IPS DF 19.7 (cell line): ENCODE measurements around the gene FAM53B.

Source experiments
- DNase-seq: peaks from one replicate; pipeline ENCODE4 v3.0.0-alpha.2; 2013; ENCODE audit warnings: low read depth, low spot score

The FAM53B gene

DNA sequence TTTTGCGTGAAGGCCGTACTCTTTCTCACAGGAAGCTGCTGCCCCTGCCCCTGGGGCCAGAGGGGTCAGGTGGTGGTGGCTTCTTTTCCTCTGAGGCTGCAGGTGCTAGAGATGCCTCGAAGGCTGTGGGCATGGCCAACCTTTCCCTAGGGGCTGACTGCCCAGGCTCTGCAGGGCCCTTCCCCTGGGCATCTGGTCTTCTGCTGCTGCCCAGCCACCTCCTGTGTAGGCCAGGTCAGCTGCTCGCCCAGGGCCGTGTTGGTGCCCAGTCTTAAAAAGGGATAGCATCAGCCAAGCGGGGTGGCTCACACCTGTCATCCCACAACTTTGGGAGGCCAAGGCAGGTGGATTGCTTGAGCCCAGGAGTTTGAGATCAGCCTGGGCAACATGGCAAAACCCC lies 114.3 kb downstream of the FAM53B start:
- DNase-seq = no peak

DNA sequence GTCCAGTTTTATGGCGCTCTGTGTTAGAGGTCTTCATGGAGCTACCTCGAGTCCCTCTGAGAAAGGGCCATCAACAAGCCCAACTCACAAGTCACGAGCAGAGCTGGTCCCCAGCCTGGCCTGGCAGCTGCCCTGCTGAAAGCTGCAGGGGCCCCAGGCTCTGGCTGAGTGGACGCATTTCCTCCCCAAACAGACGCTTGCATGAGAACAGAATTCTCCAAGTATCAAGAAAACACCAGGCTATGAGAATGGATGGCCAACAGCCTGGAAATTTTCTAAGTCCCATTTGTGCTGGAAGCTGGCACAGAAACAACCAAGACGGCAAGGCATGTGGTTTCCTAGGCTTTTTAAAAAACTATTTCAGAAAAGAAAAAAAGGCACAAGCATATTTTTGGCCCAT lies 114.8 kb downstream of the FAM53B start:
- no peak for DNase-seq

DNA sequence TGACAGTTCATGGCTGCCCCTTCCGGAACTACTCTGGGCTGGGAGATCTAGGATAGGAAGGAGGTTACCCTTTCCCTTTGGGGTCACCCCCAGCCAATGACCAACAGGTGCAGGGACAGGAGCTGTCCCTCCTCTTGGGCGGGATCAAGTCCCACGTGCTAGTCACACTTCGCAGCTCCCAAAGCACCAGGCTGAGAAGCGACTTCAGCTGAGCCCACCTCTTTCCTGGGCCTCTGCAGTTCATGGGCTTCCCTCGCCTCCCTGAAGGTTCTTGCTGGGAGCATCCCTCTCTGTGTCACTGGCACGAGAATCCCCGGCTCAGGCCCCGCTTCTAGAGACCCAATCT lies 115.5 kb downstream of the FAM53B start:
- no peak for DNase-seq

DNA sequence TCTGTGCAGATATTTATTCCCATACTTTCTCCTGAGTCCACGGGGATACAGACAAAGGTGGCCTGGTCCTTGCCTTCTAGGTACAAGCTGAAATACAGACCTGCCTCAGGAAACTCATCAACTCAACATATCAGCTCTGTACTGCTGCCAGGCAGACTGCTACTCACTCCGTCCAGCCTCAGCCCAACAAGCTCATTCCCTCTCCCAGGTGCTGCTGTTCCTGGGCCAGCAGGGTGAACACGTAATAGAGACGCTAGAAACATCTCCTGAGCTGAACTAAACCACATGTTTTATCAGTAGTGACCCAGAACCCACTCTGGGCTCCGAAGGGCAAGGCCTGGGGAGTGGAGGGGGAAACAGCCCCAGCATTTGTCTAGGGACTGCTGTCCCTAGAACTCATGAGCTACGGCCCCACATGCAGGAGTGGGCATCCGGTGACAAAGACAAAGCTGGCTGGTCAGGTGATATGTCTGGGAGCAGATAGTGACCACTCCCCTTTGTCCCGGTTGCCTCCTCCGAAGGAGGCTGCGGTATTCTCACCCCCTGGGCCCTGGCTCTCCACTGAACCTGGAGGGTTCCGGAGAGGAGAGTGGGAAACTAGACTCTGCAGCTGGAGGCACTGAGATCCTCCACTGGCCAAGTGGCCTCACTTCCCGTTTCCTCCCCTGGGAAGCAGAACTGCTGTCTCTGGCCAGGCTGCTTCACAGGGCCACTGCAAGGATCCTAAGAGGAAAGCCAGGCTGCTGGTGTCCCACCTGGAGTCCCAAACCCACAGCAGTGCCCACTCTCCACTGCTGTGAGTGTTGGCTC lies 116.1 kb downstream of the FAM53B start:
- no peak for DNase-seq

DNA sequence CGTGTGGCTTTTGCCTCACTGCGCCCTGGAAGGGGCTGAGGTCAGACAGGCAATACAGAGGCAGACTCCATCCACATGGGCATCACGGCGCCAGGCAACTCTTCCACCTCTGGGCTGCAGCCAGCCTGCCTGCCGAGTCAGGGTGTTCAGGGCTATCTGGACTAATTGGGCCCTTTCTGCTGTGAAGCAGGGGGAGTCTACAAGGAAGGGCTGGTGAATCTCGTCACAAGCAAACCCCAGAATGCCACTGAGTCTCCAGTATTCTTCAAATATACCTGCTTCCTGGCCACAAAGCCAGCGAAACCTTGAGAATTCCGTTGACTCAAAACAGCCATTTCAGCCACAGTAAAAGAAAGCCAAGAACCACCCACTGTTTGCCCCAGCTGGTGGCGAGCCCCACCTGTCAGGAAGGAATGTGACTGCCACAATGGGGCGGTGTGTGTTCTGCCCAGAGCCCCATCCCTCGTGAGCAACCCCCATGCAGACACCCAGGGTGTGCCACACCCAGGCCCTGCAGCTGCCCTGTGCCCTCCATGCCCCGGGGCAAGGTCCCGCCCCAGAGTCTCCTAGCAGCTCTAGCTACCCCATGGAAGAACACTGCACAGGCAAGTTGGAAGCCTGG lies 117.3 kb downstream of the FAM53B start:
- no peak for DNase-seq

GRCh38 chr10:124625831-124626238 lies 118.3 kb downstream of the FAM53B start:
- DNase-seq = no peak

DNA sequence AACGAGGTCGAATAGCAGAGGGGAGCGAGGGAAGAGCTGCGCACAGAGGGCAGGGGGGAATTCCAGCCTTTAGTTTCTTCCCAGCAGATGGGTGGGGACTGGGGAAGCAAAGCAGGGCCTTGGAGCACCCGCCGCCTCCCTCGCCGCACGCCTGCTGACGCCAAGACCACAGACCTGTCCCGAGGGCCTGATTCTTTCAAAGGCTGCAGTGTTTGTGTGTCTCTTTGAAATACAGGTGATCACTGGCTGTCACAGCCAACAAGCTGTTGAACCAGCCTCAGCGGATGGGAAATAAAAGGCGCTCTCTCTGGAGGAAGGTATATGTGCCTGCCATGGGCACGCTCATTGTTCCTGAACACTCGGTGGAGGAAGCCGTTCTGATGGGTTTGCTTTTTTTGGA lies 119.3 kb downstream of the FAM53B start:
- no peak for DNase-seq

DNA sequence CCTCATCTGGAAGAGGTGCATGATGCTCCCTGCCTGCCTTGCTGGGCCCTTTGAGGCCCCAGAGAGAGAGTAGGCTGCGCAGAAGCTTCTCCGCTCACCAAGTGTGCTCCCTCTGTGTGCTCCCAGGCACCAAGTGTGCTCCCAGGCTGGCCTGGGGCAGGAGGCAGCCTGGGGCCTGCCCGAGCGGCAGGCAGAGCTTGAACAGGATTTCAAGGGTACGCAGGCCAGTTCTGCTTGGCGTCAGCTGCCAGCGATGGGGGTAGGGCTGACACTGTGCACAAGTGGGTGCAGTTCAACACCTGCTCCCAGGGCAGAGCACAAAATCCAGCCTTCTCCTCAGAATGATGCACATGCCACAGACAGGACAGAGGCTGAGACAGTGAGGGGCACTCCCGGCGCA lies 119.7 kb downstream of the FAM53B start:
- DNase-seq = no peak

DNA sequence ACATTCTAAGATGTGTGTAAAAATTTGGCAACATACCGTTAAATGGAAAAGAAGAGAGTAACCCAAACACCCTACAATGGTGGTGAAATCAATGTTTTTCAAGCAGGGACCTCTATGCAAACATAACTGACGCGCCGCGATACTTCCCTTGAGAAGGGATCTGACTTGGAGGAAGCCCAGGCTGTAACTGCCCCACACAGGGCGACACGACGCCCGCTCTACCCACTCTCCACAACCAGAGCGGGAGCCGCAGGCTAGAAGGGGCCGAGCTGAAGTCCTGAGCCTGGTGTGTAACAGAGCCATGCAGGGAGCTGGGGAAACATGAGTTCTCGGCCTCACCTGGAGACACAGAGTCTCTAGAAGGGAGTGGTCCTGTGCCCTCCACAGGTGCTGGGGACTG lies 120.2 kb downstream of the FAM53B start:
- no peak for DNase-seq

GRCh38 chr10:124622866-124623536 lies 121.2 kb downstream of the FAM53B start:
- DNase-seq = no peak

DNA sequence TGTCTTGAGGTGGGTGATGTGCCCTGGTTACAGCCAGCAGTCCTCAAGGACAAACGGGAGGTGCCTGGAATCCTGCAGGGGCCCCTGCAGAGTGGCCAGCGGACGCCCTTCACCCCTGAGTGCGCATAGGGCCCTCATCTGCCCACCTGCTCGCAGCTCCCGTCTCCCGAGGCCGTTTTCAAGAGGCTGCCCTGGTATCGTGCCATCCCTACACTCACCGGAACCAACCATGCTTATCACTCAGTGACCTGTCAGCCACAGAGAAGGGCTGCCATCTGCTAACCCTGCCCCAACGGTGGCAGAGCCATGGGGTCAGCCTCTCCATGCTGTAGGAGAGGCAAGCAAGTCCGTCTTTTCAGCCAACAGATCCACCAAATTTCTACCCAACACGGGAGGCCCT lies 122.0 kb downstream of the FAM53B start:
- no peak for DNase-seq

GRCh38 chr10:124621637-124622036 lies 122.5 kb downstream of the FAM53B start:
- no peak for DNase-seq

DNA sequence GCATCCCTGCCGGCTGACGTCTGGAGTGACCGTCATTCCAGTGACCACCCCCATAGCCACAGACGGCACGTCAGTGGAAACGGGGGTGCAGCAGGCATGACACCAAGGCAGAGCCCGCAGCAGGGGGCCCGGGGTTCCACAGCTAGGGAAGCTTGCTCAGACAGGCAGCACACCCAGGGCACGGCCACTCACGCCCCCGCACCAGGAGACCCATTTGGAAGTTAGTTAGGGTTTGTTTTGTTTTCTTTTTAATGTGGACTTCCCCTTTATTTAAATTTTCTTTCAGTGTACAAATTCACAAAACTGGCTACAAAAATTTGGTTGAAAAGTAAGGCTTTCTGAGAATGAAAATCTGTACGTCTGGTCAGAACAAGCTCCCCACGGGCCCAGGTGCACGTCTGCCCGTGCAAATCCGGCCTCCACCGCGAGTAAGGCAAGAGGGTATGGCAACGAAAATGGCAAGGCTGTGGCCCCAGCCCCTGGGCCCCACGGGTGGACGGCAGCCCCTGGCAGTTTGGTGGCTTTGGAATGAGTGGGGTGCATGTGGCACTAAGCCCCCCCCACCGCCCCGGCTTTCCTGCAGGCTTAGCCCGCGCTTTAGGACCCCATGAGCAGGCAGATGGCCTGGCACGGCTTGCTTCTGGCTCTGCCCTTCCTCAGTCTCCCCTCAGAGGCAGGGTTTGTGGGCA lies 124.2 kb downstream of the FAM53B start:
- DNase-seq = no peak

- no peak for DNase-seq
Observed at GRCh38 chr10:124619195-124619594, 125.0 kb downstream of the FAM53B start.

DNA sequence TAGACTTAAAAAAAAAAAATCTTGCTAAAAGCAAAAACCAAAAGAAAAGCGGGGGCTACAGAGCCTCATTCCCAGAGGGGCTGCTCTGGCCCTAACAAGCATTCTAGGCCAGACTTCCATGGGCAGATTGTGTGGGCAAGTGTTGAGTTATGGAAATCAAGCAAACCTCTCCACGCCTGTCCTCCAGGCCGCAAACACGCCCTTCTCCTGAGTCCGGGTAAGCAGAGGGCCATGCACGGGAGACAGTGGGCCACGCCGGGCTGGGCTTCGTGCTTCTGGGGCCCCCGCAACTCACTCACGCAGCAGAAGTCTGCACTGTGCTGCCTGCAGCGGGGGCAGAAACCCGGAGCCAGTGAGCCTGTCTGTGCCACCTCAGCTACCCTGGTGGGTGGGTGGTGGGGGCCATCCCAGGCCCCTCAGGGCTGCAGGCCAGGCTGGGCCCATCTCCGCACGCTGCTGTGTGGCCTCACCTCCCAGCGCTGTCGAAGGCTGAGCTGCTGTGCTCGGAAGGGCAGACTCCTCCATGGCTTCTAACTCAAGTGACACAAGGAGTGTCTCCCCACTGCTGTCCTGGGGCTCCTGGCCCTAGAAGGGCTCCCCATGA lies 125.6 kb downstream of the FAM53B start:
- no peak for DNase-seq

DNA sequence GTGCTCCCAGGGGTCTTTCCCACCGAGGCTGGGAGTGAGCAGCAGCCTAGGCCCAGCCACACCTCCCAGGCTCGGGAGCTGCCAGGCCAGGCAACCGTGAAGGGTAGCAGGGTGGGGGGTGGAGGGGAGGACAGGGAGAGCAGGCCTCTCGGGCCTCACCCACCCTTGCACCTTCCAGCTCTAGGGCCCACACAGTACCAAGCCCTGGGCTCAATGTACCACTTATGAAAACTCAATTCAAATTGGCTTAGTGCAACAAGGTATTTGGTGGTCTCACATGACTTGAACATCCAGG lies 127.4 kb downstream of the FAM53B start:
- DNase-seq = no peak

- DNase-seq = no peak
Observed at GRCh38 chr10:124616040-124616835, 127.9 kb downstream of the FAM53B start.

GRCh38 chr10:124615259-124615658 lies 128.9 kb downstream of the FAM53B start:
- DNase-seq = no peak

DNA sequence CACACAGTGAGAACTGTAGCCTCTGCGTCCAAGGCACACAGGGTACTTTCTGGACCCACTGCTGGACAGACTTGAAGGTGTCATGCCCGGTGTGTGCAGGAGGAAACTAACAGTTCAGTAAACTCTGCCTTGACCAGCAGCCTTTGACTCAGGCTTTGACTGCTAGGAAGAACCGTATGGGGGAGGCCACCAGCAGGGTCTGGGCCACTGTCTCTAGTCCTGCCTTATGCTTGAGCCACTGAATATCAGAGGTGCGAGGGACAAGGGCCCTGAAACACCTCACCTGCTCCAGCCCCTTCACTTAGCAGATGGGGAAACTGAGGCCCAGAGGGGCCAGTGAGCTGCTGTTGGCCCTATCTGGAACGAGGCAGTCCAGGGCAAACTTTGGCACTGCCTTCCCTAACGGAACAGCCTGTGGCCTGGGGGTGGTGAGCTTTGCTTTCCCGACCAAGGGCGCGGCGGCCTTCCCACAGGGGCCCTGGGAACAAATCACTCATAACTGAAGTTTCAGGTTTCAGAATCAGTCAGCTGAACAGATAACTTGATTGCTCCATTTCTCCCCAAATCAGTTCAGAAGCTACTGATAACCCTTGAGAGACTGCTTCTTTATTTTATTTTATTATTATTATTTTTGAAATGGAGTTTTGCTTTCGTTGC lies 130.0 kb downstream of the FAM53B start:
- no peak for DNase-seq

- DNase-seq = peak; percentile 40
Observed at GRCh38 chr10:124612611-124613498, 131.3 kb downstream of the FAM53B start.
